HL-60 (cell line): ENCODE results near the gene CHDH.

ENCODE experiments used
- DNase-seq, 2 experiments: peaks; one replicate each; pipeline ENCODE4 v3.0.0-alpha.2; 2010 to 2020; ENCODE audit warnings: low read depth in 1 of 2, low spot score in 1 of 2
- H3K27ac ChIP-seq: fragments of 250-450 bp; sonication (Bioruptor Pico); replicated peaks from 2 replicates; pipeline ENCODE4 v1.5.1; 2020; ENCODE audit warnings: mild to moderate bottlenecking, moderate library complexity
- H3K27me3 ChIP-seq: fragments of 250-450 bp; sonication (Bioruptor Pico); 2 replicates; pipeline ENCODE4 v1.5.1; 2021; ENCODE audit warnings: mild to moderate bottlenecking, moderate library complexity; ENCODE audit not compliant: insufficient read depth, poor library complexity, severe bottlenecking
- H3K4me3 ChIP-seq: replicated peaks from 2 replicates; pipeline ENCODE4 v1.5.1; 2011; ENCODE audit warnings: mild to moderate bottlenecking, control low read depth, low read length; ENCODE audit not compliant: insufficient read depth
- GABPA ChIP-seq: IDR thresholded peaks from 2 replicates; pipeline ENCODE4 v1.6.1; 2012; ENCODE audit warnings: low read depth
- POLR2AphosphoS5 ChIP-seq: IDR thresholded peaks from 2 replicates; pipeline ENCODE4 v1.6.1; 2012; ENCODE audit warnings: low read depth
- SPI1 ChIP-seq: IDR thresholded peaks from 2 replicates; pipeline ENCODE4 v1.6.1; 2012; ENCODE audit warnings: low read depth, mild to moderate bottlenecking, borderline replicate concordance
- TF ChIP-seq, protein P1 (sequence below): IDR thresholded peaks from 2 replicates; pipeline ENCODE4 v1.6.1; 2012; ENCODE audit warnings: low read depth; ENCODE audit not compliant: insufficient replicate concordance
- TF ChIP-seq, protein P2 (sequence below): IDR thresholded peaks from one replicate; pipeline ENCODE4 v1.5.1; 2011; ENCODE audit warnings: low read length, control low read depth, inconsistent platforms; ENCODE audit not compliant: insufficient read depth

The CHDH gene

DNA sequence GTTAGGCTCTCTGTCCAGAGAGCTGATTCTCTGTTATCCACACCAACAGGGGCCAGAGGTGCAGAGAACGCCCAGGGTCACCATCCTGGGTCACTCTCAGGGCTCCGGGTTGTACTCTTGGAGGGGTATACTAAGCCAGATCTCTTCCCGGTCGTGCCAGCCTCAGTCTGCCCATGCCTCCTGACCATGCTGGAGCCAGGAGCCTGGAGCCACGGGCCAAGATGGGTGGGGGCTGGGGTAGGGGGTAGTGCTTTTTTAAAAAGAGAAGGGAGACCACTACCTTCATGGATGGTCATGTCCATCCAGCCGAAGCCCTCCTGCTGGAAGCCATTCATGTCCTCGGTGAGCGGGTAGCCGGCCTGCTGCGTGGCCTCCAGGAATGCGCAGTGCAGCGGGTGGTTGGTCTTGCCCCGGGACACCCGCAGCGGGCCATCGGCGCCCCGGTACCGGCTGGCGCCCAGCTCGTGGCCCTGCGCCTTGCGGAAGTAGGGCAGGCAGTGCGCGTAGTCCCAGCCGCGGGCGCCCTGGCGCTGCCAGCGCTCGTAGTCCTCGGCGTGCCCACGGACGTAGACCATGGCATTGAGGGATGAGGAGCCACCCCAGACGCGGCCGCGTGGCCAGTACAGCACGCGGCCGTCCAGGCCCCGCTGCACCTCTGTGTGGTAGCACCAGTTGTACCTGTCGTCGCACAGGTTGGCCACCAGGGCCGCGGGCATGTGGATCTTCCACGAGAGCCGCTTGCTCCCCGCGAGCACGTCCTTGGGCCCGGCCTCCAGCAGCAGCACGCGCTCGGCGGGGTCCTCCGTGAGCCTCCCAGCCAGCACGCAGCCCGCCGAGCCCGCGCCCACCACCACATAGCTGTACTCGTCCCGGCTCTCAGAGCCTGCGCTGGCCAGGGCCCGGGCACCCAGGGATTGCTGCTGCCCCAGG is 22.9 kb downstream of the CHDH start:
- Histone ChIP-seq H3K27ac (no peak overlapping the region), H3K27me3 (peaks cover 6% of the 10 kb centered on the region), H3K4me3 (no peak overlapping the region)
- no peak for DNase-seq
- TF ChIP-seq GABPA (no peak), SPI1 (no peak), POLR2AphosphoS5 (no peak)
- TF ChIP-seq, protein P1, sequence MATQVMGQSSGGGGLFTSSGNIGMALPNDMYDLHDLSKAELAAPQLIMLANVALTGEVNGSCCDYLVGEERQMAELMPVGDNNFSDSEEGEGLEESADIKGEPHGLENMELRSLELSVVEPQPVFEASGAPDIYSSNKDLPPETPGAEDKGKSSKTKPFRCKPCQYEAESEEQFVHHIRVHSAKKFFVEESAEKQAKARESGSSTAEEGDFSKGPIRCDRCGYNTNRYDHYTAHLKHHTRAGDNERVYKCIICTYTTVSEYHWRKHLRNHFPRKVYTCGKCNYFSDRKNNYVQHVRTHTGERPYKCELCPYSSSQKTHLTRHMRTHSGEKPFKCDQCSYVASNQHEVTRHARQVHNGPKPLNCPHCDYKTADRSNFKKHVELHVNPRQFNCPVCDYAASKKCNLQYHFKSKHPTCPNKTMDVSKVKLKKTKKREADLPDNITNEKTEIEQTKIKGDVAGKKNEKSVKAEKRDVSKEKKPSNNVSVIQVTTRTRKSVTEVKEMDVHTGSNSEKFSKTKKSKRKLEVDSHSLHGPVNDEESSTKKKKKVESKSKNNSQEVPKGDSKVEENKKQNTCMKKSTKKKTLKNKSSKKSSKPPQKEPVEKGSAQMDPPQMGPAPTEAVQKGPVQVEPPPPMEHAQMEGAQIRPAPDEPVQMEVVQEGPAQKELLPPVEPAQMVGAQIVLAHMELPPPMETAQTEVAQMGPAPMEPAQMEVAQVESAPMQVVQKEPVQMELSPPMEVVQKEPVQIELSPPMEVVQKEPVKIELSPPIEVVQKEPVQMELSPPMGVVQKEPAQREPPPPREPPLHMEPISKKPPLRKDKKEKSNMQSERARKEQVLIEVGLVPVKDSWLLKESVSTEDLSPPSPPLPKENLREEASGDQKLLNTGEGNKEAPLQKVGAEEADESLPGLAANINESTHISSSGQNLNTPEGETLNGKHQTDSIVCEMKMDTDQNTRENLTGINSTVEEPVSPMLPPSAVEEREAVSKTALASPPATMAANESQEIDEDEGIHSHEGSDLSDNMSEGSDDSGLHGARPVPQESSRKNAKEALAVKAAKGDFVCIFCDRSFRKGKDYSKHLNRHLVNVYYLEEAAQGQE: no peak
- TF ChIP-seq, protein P2, sequence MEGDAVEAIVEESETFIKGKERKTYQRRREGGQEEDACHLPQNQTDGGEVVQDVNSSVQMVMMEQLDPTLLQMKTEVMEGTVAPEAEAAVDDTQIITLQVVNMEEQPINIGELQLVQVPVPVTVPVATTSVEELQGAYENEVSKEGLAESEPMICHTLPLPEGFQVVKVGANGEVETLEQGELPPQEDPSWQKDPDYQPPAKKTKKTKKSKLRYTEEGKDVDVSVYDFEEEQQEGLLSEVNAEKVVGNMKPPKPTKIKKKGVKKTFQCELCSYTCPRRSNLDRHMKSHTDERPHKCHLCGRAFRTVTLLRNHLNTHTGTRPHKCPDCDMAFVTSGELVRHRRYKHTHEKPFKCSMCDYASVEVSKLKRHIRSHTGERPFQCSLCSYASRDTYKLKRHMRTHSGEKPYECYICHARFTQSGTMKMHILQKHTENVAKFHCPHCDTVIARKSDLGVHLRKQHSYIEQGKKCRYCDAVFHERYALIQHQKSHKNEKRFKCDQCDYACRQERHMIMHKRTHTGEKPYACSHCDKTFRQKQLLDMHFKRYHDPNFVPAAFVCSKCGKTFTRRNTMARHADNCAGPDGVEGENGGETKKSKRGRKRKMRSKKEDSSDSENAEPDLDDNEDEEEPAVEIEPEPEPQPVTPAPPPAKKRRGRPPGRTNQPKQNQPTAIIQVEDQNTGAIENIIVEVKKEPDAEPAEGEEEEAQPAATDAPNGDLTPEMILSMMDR: no peak

DNA sequence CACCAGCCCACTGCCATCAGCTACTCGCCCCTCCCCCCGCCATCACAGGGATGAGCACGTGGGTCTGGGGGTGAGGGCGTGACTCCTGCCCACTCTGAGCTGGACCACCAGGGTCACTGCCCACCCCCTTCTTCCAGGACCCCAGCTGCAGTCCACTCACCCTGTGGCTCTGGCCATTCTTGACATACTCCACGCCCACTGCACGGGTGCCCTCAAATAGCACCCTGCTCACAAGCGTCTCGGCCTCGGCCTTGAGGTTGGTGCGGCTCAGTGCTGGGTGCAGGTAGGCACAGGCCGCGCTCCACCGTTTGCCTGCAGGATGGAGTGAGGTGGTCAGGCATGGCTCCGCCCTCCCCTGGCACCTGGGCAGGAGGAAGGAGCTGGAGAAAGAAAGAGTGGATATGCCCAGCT is 23.9 kb downstream of the CHDH start:
- Histone ChIP-seq H3K27me3 (peaks cover 11% of the 10 kb centered on the region), H3K4me3 (no peak overlapping the region), H3K27ac (no peak overlapping the region)
- TF ChIP-seq, protein P1: no peak
- no peak for TF ChIP-seq POLR2AphosphoS5
- no peak for TF ChIP-seq GABPA
- TF ChIP-seq, protein P2: no peak
- no peak for TF ChIP-seq SPI1
- DNase-seq: no peak

- TF ChIP-seq SPI1 (no peak), POLR2AphosphoS5 (no peak), GABPA (no peak)
- TF ChIP-seq, protein P2: no peak
- TF ChIP-seq, protein P1: no peak
- DNase-seq: no peak
- no peak overlapping the region for H3K4me3 ChIP-seq
- H3K27ac ChIP-seq: no peak overlapping the region
- H3K27me3 ChIP-seq: peaks cover 11% of the 10 kb centered on the region
Observed at GRCh38 chr3:53821631-53822121, 24.5 kb downstream of the CHDH start.
